WTC11 (cell line): ENCODE data around the gene RPTOR. TPM values are rescaled to one million over a fixed set of nuclear protein-coding genes. Genes with fewer than 3 reads are reported as not detected.

Experiments
- ATAC-seq: fragments of 200-7000 bp; cut with Tn5 transposase; 2 replicates; pipeline ENCODE4 v1.10.0; 2021; ENCODE audit warnings: mild to moderate bottlenecking, moderate library complexity
- CTCF ChIA-PET: fragments of 300-600 bp; sonication (Branson Sonifier 250); formaldehyde crosslinking; loops from one replicate; lab custom pipeline; 2021; ENCODE audit warnings: antibody characterized with exemption; lab: Charles Lee
- POLR2A ChIA-PET: fragments of 350-600 bp; sonication (Branson Sonifier 250); formaldehyde crosslinking; loops from one replicate; lab custom pipeline; 2021; ENCODE audit warnings: antibody characterized with exemption; lab: Charles Lee
- DNase-seq: peaks from one replicate; pipeline ENCODE4 v3.0.0; 2021; ENCODE audit warnings: low spot score
- H3K27ac Mint-ChIP-seq: 2 replicates; pipeline ENCODE4 v1.8.0; 2021; ENCODE audit warnings: mixed read lengths
- H3K27me3 Mint-ChIP-seq: 2 replicates; pipeline ENCODE4 v1.8.0; 2021; ENCODE audit warnings: low read depth, mild to moderate bottlenecking, moderate library complexity, mixed read lengths
- H3K36me3 Mint-ChIP-seq: 2 replicates; pipeline ENCODE4 v1.8.0; 2021; ENCODE audit warnings: mixed read lengths
- H3K4me1 Mint-ChIP-seq: 2 replicates; pipeline ENCODE4 v1.8.0; 2022; ENCODE audit warnings: mixed read lengths
- H3K4me3 Mint-ChIP-seq: 2 replicates; pipeline ENCODE4 v1.8.0; 2021; ENCODE audit warnings: mild to moderate bottlenecking, moderate library complexity, mixed read lengths
- H3K9me3 Mint-ChIP-seq: 2 replicates; pipeline ENCODE4 v1.8.0; 2021; ENCODE audit warnings: mixed read lengths
- FOXP1 ChIP-seq: sonication (generic); formaldehyde crosslinking; IDR thresholded peaks from 2 replicates; pipeline ENCODE4 v1.8.0; 2022; ENCODE audit warnings: missing genetic modification reagents, mild to moderate bottlenecking, moderate library complexity, borderline replicate concordance
- GRHL2 ChIP-seq: fragments of 250-450 bp; sonication (Bioruptor Pico); IDR thresholded peaks from 2 replicates; pipeline ENCODE4 v1.8.0; 2022; ENCODE audit warnings: mild to moderate bottlenecking, moderate library complexity; ENCODE audit not compliant: insufficient replicate concordance, severe bottlenecking
- HMGA2 ChIP-seq: fragments of 250-450 bp; sonication (Bioruptor Pico); IDR thresholded peaks from 2 replicates; pipeline ENCODE4 v1.4.0; 2021; ENCODE audit warnings: mild to moderate bottlenecking, moderate library complexity
- SMAD3 ChIP-seq: sonication (generic); formaldehyde crosslinking; IDR thresholded peaks from 2 replicates; pipeline ENCODE4 v1.8.0; 2022; ENCODE audit warnings: missing genetic modification reagents, mild to moderate bottlenecking, borderline replicate concordance
- STAT6 ChIP-seq: sonication (generic); formaldehyde crosslinking; conservative IDR thresholded peaks from 2 replicates; pipeline ENCODE4 v1.8.1; 2023; ENCODE audit warnings: mild to moderate bottlenecking, low read depth, missing genetic modification reagents, moderate library complexity
- TEAD4 ChIP-seq: sonication (generic); formaldehyde crosslinking; IDR thresholded peaks from 2 replicates; pipeline ENCODE4 v1.8.0; 2022; ENCODE audit warnings: mild to moderate bottlenecking, missing genetic modification reagents
- TP53 ChIP-seq: sonication (generic); formaldehyde crosslinking; IDR thresholded peaks from 2 replicates; pipeline ENCODE4 v1.8.1; 2023; ENCODE audit warnings: mild to moderate bottlenecking, missing genetic modification reagents
- ZBTB21 ChIP-seq: sonication (generic); formaldehyde crosslinking; IDR thresholded peaks from 2 replicates; pipeline ENCODE4 v1.8.1; 2023; ENCODE audit warnings: mild to moderate bottlenecking, missing genetic modification reagents, borderline replicate concordance
- ZBTB43 ChIP-seq: sonication (generic); formaldehyde crosslinking; IDR thresholded peaks from 2 replicates; pipeline ENCODE4 v1.8.1; 2023; ENCODE audit warnings: mild to moderate bottlenecking, missing genetic modification reagents
- ZNF416 ChIP-seq: fragments of 250-450 bp; sonication (Bioruptor Pico); IDR thresholded peaks from 2 replicates; pipeline ENCODE4 v1.9.0; 2021; ENCODE audit warnings: mild to moderate bottlenecking, inconsistent platforms
- ZNF425 ChIP-seq: fragments of 250-450 bp; sonication (Bioruptor Pico); conservative IDR thresholded peaks from 2 replicates; pipeline ENCODE4 v1.9.0; 2021; ENCODE audit warnings: mild to moderate bottlenecking
- ZNF512 ChIP-seq: sonication (generic); formaldehyde crosslinking; IDR thresholded peaks from 2 replicates; pipeline ENCODE4 v1.8.1; 2022; ENCODE audit warnings: missing genetic modification reagents, borderline replicate concordance
- total RNA-seq: library from RNA; stranded (reverse); gene quantifications from 3 replicates; pipeline ENCODE4 v1.2.3, GENCODE V29; 2021

Gene RPTOR
- total RNA-seq, 1 experiment from 2014 or later = 41.0 TPM

GRCh38 chr17:80847496-80848230 lies 303.0 kb downstream of the RPTOR start (continued):
- TF ChIP-seq SMAD3 (CRISPR knock-in tag) (no peak), GRHL2 (CRISPR knock-in tag) (no peak), ZBTB43 (CRISPR knock-in tag) (no peak)

GRCh38 chr17:80848449-80849102 lies 303.9 kb downstream of the RPTOR start:
- DNase-seq (no peak), ATAC-seq (no peak)
- no peaks in the 10 kb centered on the region for H3K27me3 Mint-ChIP-seq
- H3K27ac Mint-ChIP-seq = no peak overlapping the region
- CTCF ChIA-PET = no interaction called here
- POLR2A ChIA-PET = no interaction called here
- H3K36me3 Mint-ChIP-seq = peaks cover 12% of the 10 kb centered on the region; the same call in 1 of the 2 replicates
- no peaks in the 10 kb centered on the region for H3K9me3 Mint-ChIP-seq
- no peak overlapping the region for H3K4me3 Mint-ChIP-seq
- TF ChIP-seq ZBTB43 (CRISPR knock-in tag) (no peak), TEAD4 (CRISPR knock-in tag) (no peak), ZNF512 (CRISPR knock-in tag) (no peak), ZBTB21 (CRISPR knock-in tag) (no peak), ZNF425 (CRISPR knock-in tag) (no peak), FOXP1 (CRISPR knock-in tag) (no peak), ZNF416 (CRISPR knock-in tag) (no peak), STAT6 (CRISPR knock-in tag) (no peak), HMGA2 (no peak), TP53 (CRISPR knock-in tag) (no peak)
- TF ChIP-seq, all 79 proteins: peak for 0
- peaks cover 20% of the 10 kb centered on the region for H3K4me1 Mint-ChIP-seq
